ENCODE data around the gene CCT4. TPM values are rescaled to one million over a fixed set of nuclear protein-coding genes. Genes with fewer than 3 reads are reported as not detected.

The CCT4 gene
- polyA plus RNA-seq (2013, experiment 1 of 2) = 289 TPM
- 282 TPM for polyA plus RNA-seq (2013, experiment 2 of 2)

- H3K4me3 ChIP-seq (ENCODE audit: low read length) = peak within 1 kb of the TSS; percentile 97
- peak within 1 kb of the TSS; percentile 79 for H3K27ac ChIP-seq (ENCODE audit: low read depth, low read length)
- H3K36me3 ChIP-seq (ENCODE audit: control insufficient read depth, insufficient read depth, low read length) = no peaks in the 10 kb centered on the region
- peak; percentile 90 for DNase-seq
- peaks cover 2% of the 10 kb centered on the region for H3K79me1 ChIP-seq (ENCODE audit: low read length)
- peak within 1 kb of the TSS; percentile 88 for H3K9ac ChIP-seq (ENCODE audit: low read length)
- peak within 1 kb of the TSS; percentile 85 for H3K4me2 ChIP-seq (ENCODE audit: low read length)
- H3K4me1 ChIP-seq (ENCODE audit: control insufficient read depth, low read depth, low read length) = no peaks in the 10 kb centered on the region
- peaks cover 37% of the 10 kb centered on the region for H3K79me2 ChIP-seq (ENCODE audit: control insufficient read depth, insufficient read depth, low read length)
- H3K27me3 ChIP-seq (ENCODE audit: insufficient read depth, low read length, poor library complexity) = no peaks in the 10 kb centered on the region
- peak within 1 kb of the TSS; percentile 92 for H3K4ac ChIP-seq (ENCODE audit: low read depth, low read length)
- no peak within 1 kb of the TSS for H3K23ac ChIP-seq (ENCODE audit: low read length)
- peak within 1 kb of the TSS; percentile 91 for H3K56ac ChIP-seq (ENCODE audit: low read length)
- H2AK5ac ChIP-seq (ENCODE audit: low read length) = peak within 1 kb of the TSS; percentile 63
- H2BK5ac ChIP-seq (ENCODE audit: low read length) = peak within 1 kb of the TSS; percentile 10
- no peak within 1 kb of the TSS for H2BK15ac ChIP-seq (replicated peaks; ENCODE audit: low read depth)
- no peak within 1 kb of the TSS for H2BK120ac ChIP-seq (ENCODE audit: low read depth, low read length)
- no peak within 1 kb of the TSS for H4K5ac ChIP-seq (ENCODE audit: low read length)
- WGBS (ENCODE audit: extremely low coverage, insufficient coverage, low lambda C conversion rate) = no CpG with 5 or more reads among the region's 74 CpGs
- H3K18ac ChIP-seq (ENCODE audit: low read length) = peak within 1 kb of the TSS; percentile 77
- no peak within 1 kb of the TSS for H4K8ac ChIP-seq (ENCODE audit: low read depth, low read length)
These were observed at the start of gene CCT4 for GRCh38 chr2:61888267-61889055. CCT4 (minus strand) TSS chr2:61888656; CDS start chr2:61888507, 149 bp downstream.

- Histone ChIP-seq H3K27me3 (ENCODE audit: insufficient read depth, low read length, poor library complexity) (no peaks in the 10 kb centered on the region), H3K23ac (ENCODE audit: low read length) (no peak overlapping the region), H3K4me3 (ENCODE audit: low read length) (no peak overlapping the region), H2BK120ac (ENCODE audit: low read depth, low read length) (no peak overlapping the region), H3K9ac (ENCODE audit: low read length) (no peak overlapping the region), H2BK15ac (replicated peaks; ENCODE audit: low read depth) (no peak overlapping the region), H3K4ac (ENCODE audit: low read depth, low read length) (no peak overlapping the region), H4K5ac (ENCODE audit: low read length) (no peak overlapping the region), H3K79me1 (ENCODE audit: low read length) (no peaks in the 10 kb centered on the region), H3K4me1 (ENCODE audit: control insufficient read depth, low read depth, low read length) (no peaks in the 10 kb centered on the region), H2BK5ac (ENCODE audit: low read length) (no peak overlapping the region), H3K4me2 (ENCODE audit: low read length) (no peak overlapping the region), H3K36me3 (ENCODE audit: control insufficient read depth, insufficient read depth, low read length) (no peaks in the 10 kb centered on the region), H3K56ac (ENCODE audit: low read length) (no peak overlapping the region), H3K27ac (ENCODE audit: low read depth, low read length) (no peak overlapping the region), H3K79me2 (ENCODE audit: control insufficient read depth, insufficient read depth, low read length) (no peaks in the 10 kb centered on the region), H3K18ac (ENCODE audit: low read length) (no peak overlapping the region), H2AK5ac (ENCODE audit: low read length) (no peak overlapping the region), H4K8ac (ENCODE audit: low read depth, low read length) (no peak overlapping the region)
- WGBS (ENCODE audit: extremely low coverage, insufficient coverage, low lambda C conversion rate) = no CpG with 5 or more reads among the region's 5 CpGs
- DNase-seq = no peak
These were observed 49.4 kb upstream of the CCT4 start for GRCh38 chr2:61937886-61938285.

GRCh38 chr2:61937098-61937497 lies 48.6 kb upstream of the CCT4 start:
- Histone ChIP-seq H2BK5ac (ENCODE audit: low read length) (no peak overlapping the region), H2AK5ac (ENCODE audit: low read length) (no peak overlapping the region), H3K56ac (ENCODE audit: low read length) (no peak overlapping the region), H3K18ac (ENCODE audit: low read length) (no peak overlapping the region), H3K23ac (ENCODE audit: low read length) (no peak overlapping the region), H4K5ac (ENCODE audit: low read length) (no peak overlapping the region), H3K4me2 (ENCODE audit: low read length) (no peak overlapping the region), H3K4me3 (ENCODE audit: low read length) (no peak overlapping the region), H3K36me3 (ENCODE audit: control insufficient read depth, insufficient read depth, low read length) (no peaks in the 10 kb centered on the region), H3K9ac (ENCODE audit: low read length) (no peak overlapping the region), H3K4ac (ENCODE audit: low read depth, low read length) (no peak overlapping the region), H3K79me1 (ENCODE audit: low read length) (no peaks in the 10 kb centered on the region), H2BK120ac (ENCODE audit: low read depth, low read length) (no peak overlapping the region), H4K8ac (ENCODE audit: low read depth, low read length) (no peak overlapping the region), H2BK15ac (replicated peaks; ENCODE audit: low read depth) (no peak overlapping the region), H3K27ac (ENCODE audit: low read depth, low read length) (no peak overlapping the region), H3K4me1 (ENCODE audit: control insufficient read depth, low read depth, low read length) (no peaks in the 10 kb centered on the region), H3K79me2 (ENCODE audit: control insufficient read depth, insufficient read depth, low read length) (no peaks in the 10 kb centered on the region), H3K27me3 (ENCODE audit: insufficient read depth, low read length, poor library complexity) (no peaks in the 10 kb centered on the region)
- no peak for DNase-seq
- no CpG with 5 or more reads among the region's 3 CpGs for WGBS (ENCODE audit: extremely low coverage, insufficient coverage, low lambda C conversion rate)

- Histone ChIP-seq H3K4ac (ENCODE audit: low read depth, low read length) (no peak overlapping the region), H3K36me3 (ENCODE audit: control insufficient read depth, insufficient read depth, low read length) (no peaks in the 10 kb centered on the region), H3K23ac (ENCODE audit: low read length) (no peak overlapping the region), H3K27me3 (ENCODE audit: insufficient read depth, low read length, poor library complexity) (no peaks in the 10 kb centered on the region), H3K79me2 (ENCODE audit: control insufficient read depth, insufficient read depth, low read length) (no peaks in the 10 kb centered on the region), H3K4me3 (ENCODE audit: low read length) (no peak overlapping the region), H2BK120ac (ENCODE audit: low read depth, low read length) (no peak overlapping the region), H3K4me1 (ENCODE audit: control insufficient read depth, low read depth, low read length) (peaks cover 3% of the 10 kb centered on the region), H3K79me1 (ENCODE audit: low read length) (no peaks in the 10 kb centered on the region), H3K4me2 (ENCODE audit: low read length) (no peak overlapping the region), H2BK5ac (ENCODE audit: low read length) (no peak overlapping the region), H4K8ac (ENCODE audit: low read depth, low read length) (no peak overlapping the region), H3K56ac (ENCODE audit: low read length) (no peak overlapping the region), H2AK5ac (ENCODE audit: low read length) (no peak overlapping the region), H2BK15ac (replicated peaks; ENCODE audit: low read depth) (no peak overlapping the region), H4K5ac (ENCODE audit: low read length) (no peak overlapping the region), H3K9ac (ENCODE audit: low read length) (no peak overlapping the region), H3K27ac (ENCODE audit: low read depth, low read length) (no peak overlapping the region), H3K18ac (ENCODE audit: low read length) (no peak overlapping the region)
- peak; percentile 76 for DNase-seq
- no CpG with 5 or more reads among the region's 5 CpGs for WGBS (ENCODE audit: extremely low coverage, insufficient coverage, low lambda C conversion rate)
These were observed 40.5 kb upstream of the CCT4 start for GRCh38 chr2:61928826-61929461.

- Histone ChIP-seq H3K36me3 (ENCODE audit: control insufficient read depth, insufficient read depth, low read length) (no peaks in the 10 kb centered on the region), H4K5ac (ENCODE audit: low read length) (no peak overlapping the region), H3K23ac (ENCODE audit: low read length) (no peak overlapping the region), H3K4me1 (ENCODE audit: control insufficient read depth, low read depth, low read length) (peaks cover 3% of the 10 kb centered on the region), H2BK15ac (replicated peaks; ENCODE audit: low read depth) (peak overlapping the region; percentile 2), H3K27me3 (ENCODE audit: insufficient read depth, low read length, poor library complexity) (no peaks in the 10 kb centered on the region), H3K4me3 (ENCODE audit: low read length) (no peak overlapping the region), H2AK5ac (ENCODE audit: low read length) (no peak overlapping the region), H3K18ac (ENCODE audit: low read length) (no peak overlapping the region), H2BK120ac (ENCODE audit: low read depth, low read length) (no peak overlapping the region), H4K8ac (ENCODE audit: low read depth, low read length) (no peak overlapping the region), H3K27ac (ENCODE audit: low read depth, low read length) (no peak overlapping the region), H3K4ac (ENCODE audit: low read depth, low read length) (no peak overlapping the region), H3K4me2 (ENCODE audit: low read length) (no peak overlapping the region), H3K56ac (ENCODE audit: low read length) (no peak overlapping the region), H3K79me2 (ENCODE audit: control insufficient read depth, insufficient read depth, low read length) (no peaks in the 10 kb centered on the region), H2BK5ac (ENCODE audit: low read length) (no peak overlapping the region), H3K79me1 (ENCODE audit: low read length) (no peaks in the 10 kb centered on the region), H3K9ac (ENCODE audit: low read length) (no peak overlapping the region)
- WGBS (ENCODE audit: extremely low coverage, insufficient coverage, low lambda C conversion rate) = no CpG with 5 or more reads among the region's 8 CpGs
- DNase-seq = no peak
These were observed 38.3 kb upstream of the CCT4 start for GRCh38 chr2:61926531-61927477.

All from mesendoderm (in vitro differentiated cells).